ENCODE results near the gene FAM163A. TPM values are rescaled to one million over a fixed set of nuclear protein-coding genes. Genes with fewer than 3 reads are reported as not detected.
"Not testable (repeated sequence)": the region's sequence is repeated elsewhere in the genome, so short reads cannot be mapped to it uniquely, and the experiment has no call there.

Gene FAM163A
- total and polyA plus RNA-seq, 8 donors: 0.15 to 0.61 (median 0.25) TPM; not detected in 4

DNA sequence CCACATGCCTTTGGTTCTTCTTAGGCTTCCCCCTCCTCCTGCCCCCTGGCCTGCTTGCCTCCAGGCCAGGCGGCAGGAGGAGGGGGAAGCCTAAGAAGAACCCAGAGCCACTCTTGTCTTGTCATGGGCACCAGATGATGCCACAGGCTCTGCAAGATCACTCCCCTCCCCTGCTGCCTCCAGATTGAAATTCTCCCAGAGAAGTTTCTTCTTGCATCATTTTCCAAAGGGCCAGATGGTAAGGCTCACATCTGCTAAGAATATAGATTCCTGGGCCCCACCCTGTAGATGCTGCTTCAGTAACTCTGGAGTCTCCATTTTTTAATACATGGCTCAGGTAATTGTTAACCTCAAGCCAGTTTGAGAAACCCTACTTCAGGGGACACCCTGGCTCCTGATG lies 60.8 kb downstream of the FAM163A start:
- no peak for DNase-seq
- Histone ChIP-seq H3K4me3 (no peak overlapping the region), H3K27ac (no peak overlapping the region), H3K36me3 (no peaks in the 10 kb centered on the region), H3K9me3 (no peaks in the 10 kb centered on the region), H3K27me3 (no peaks in the 10 kb centered on the region), H3K4me1 (no peaks in the 10 kb centered on the region)
- WGBS, 5 donors: 85 to 100% (median 94%) methylated on average over 1 of the region's 1 CpG
- intact Hi-C loops (cut with DNase I; ENCODE audit: low total_unique reads): no loop called here
- TF ChIP-seq POLR2AphosphoS5 (IDR thresholded peaks at IDR 0.05) (no peak), POLR2A (IDR thresholded peaks at IDR 0.05) (no peak), EP300 (IDR thresholded peaks at IDR 0.05) (no peak), CTCF (IDR thresholded peaks at IDR 0.05) (no peak)

DNA sequence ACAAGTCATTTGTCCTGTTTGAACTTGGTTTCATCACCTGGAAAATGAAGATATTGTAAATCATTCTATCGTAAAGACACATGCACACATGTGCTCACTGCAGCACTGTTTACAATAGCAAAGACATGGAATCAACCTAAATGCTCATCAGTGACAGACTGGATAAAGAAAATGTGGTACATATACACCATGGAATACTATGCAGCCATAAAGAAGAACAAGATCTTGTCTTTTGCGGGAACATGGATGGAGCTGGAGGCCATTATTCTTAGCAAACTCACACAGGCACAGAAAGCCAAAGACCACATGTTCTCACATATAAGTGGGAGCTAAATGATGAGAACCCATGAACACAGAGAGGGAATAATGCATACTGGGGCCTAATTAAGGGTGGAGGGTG lies 61.3 kb downstream of the FAM163A start:
- DNase-seq; H3K4me1 ChIP-seq; intact Hi-C loops (cut with DNase I; ENCODE audit: low total_unique reads); H3K27ac ChIP-seq; H3K9me3 ChIP-seq; H3K27me3 ChIP-seq; H3K4me3 ChIP-seq; H3K36me3 ChIP-seq: not testable (repeated sequence)
- 95 to 100% (median 98%) methylated on average over 2 of the region's 2 CpGs for WGBS, 5 donors

GRCh38 chr1:179805291-179806195 lies 62.5 kb downstream of the FAM163A start:
- 91 to 92% (median 92%) methylated on average over 19 of the region's 19 CpGs for WGBS, 5 donors
- intact Hi-C loops (cut with DNase I; ENCODE audit: low total_unique reads): no loop called here

DNA sequence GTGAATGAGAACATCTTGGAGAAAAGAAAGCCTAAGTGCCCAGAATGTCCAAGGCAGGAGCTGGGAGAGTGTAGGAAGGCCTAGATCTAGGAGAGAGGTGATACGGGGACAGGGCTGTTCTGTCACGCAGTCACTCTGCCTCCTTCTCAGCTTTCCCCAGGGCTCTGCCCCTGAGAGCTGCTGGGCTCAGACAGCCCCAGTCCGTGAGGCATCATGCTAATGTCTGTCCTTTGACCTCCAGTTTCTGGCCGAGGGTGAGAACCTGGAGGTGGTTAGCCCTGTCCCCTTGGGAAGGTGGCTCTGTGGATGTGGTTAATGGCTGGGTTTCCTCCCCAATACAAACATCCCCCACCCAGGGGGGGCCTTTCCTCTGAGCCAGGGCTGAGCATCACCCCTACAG lies 63.2 kb downstream of the FAM163A start:
- Histone ChIP-seq H3K9me3 (no peaks in the 10 kb centered on the region), H3K4me1 (peaks cover 0 to 6% (median 4%) of the 10 kb centered on the region in 4 donors), H3K4me3 (no peak overlapping the region), H3K36me3 (no peaks in the 10 kb centered on the region), H3K27ac (no peak overlapping the region), H3K27me3 (peaks cover 0 to 13% (median 0%) of the 10 kb centered on the region in 3 donors)
- no peak for DNase-seq
- intact Hi-C loops (cut with DNase I; ENCODE audit: low total_unique reads): no loop called here
- WGBS, 5 donors: 73 to 89% (median 81%) methylated on average over 3 to 4 of the region's 4 CpGs
- TF ChIP-seq POLR2AphosphoS5 (IDR thresholded peaks at IDR 0.05): no peak
- TF ChIP-seq CTCF (IDR thresholded peaks at IDR 0.05): no peak
- TF ChIP-seq POLR2A (IDR thresholded peaks at IDR 0.05): no peak

More at GRCh38 chr1:179805291-179806195, 62.5 kb downstream of the FAM163A start:
- Histone ChIP-seq H3K27ac (no peak overlapping the region), H3K36me3 (no peaks in the 10 kb centered on the region), H3K4me3 (no peak overlapping the region), H3K9me3 (no peaks in the 10 kb centered on the region), H3K4me1 (peaks cover 0 to 6% (median 4%) of the 10 kb centered on the region in 4 donors), H3K27me3 (peaks cover 0 to 5% (median 0%) of the 10 kb centered on the region in 3 donors)
- TF ChIP-seq POLR2A (IDR thresholded peaks at IDR 0.05) (no peak), POLR2AphosphoS5 (IDR thresholded peaks at IDR 0.05) (no peak), CTCF (IDR thresholded peaks at IDR 0.05) (no peak)
- DNase-seq: no peak

- WGBS, 5 donors: 84 to 96% (median 93%) methylated on average over 8 to 9 of the region's 9 CpGs
- TF ChIP-seq POLR2AphosphoS5 (IDR thresholded peaks at IDR 0.05): no peak
- TF ChIP-seq CTCF (IDR thresholded peaks at IDR 0.05): no peak
- TF ChIP-seq POLR2A (IDR thresholded peaks at IDR 0.05): no peak
- TF ChIP-seq EP300 (IDR thresholded peaks at IDR 0.05): no peak
- no peaks in the 10 kb centered on the region for H3K9me3 ChIP-seq
These were observed 64.2 kb downstream of the FAM163A start for GRCh38 chr1:179807291-179807690.

More at GRCh38 chr1:179807291-179807690, 64.2 kb downstream of the FAM163A start:
- no peaks in the 10 kb centered on the region for H3K36me3 ChIP-seq
- peaks cover 0 to 6% (median 4%) of the 10 kb centered on the region in 4 donors for H3K4me1 ChIP-seq
- intact Hi-C loops (cut with DNase I; ENCODE audit: low total_unique reads): no loop called here
- no peak overlapping the region for H3K4me3 ChIP-seq
- peaks cover 0 to 22% (median 0%) of the 10 kb centered on the region in 3 donors for H3K27me3 ChIP-seq
- no peak overlapping the region for H3K27ac ChIP-seq
- DNase-seq: no peak
